Kidney epithelial cell (primary cell): ENCODE results near the gene RPL13A. TPM values are rescaled to one million over a fixed set of nuclear protein-coding genes. Genes with fewer than 3 reads are reported as not detected.
"Not testable (repeated sequence)": the region's sequence is repeated elsewhere in the genome, so short reads cannot be mapped to it uniquely, and the experiment has no call there.

Source experiments
- DNase-seq: peaks from one replicate; pipeline ENCODE4 v3.0.0-alpha.2; 2010; ENCODE audit warnings: low read depth
- H3K27me3 ChIP-seq: 2 replicates; pipeline ENCODE4 v1.6.0; 2011; ENCODE audit warnings: low read length; ENCODE audit not compliant: control insufficient read depth, insufficient read depth
- H3K36me3 ChIP-seq: 2 replicates; pipeline ENCODE4 v1.5.1; 2011; ENCODE audit warnings: low read length; ENCODE audit not compliant: control insufficient read depth, insufficient read depth
- H3K4me3 ChIP-seq: 2 replicates; pipeline ENCODE4 v1.5.1; 2011; ENCODE audit warnings: low read depth, mild to moderate bottlenecking, control low read depth, low read length
- total RNA-seq: library from RNA; depleted of rRNA; stranded (reverse); fragments of >200 nt; gene quantifications from 2 replicates; pipeline ENCODE4 v1.2.3, GENCODE V29; 2015
- TF ChIP-seq, protein P1 (sequence below): IDR thresholded peaks from 2 replicates; pipeline ENCODE4 v1.5.1; 2011; ENCODE audit warnings: mild to moderate bottlenecking, moderate library complexity, low read length, control low read depth, inconsistent platforms; ENCODE audit not compliant: insufficient read depth, poor library complexity, severe bottlenecking

Gene RPL13A
- total RNA-seq, 1 donor from 2014 or later = 2,967 TPM

DNA sequence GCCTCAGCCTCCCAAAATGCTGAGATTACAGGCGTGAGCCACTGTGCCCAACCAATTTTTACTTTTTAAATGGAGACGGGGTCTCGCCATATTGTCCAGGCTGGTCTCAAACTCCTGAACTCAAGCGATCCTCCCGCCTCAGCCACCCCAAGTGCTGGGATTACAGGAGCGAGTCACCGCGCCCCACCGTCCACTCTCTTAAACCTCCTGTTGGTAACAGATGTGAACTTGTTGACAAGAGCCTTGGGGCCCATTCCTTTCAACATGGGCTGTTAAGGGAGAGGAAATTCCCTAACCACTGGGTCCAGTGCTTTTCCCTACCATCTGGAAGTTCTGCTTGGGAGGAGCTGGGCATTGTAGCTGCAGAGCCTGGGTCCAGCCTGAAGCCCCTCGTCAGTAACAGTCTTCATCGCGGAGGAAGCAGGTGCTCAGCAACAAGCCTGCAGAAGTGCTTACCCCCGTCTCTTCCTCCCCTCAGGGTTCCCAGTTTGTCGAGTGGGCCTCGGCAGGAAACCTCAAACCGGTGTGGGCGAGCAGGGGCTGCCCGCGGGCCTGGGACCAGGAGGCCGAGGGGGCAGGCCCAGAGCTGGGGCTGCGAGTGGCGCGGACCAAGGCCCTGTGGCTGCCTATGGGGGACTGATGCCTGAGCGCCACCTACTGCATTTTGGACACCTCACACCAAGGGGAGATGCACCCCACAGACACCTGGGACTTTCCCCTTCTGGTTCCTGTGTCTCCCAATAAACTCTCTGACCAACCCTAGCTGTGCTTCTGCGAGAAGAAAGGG is 17.4 kb upstream of the RPL13A start:
- no peak for DNase-seq
- Histone ChIP-seq H3K36me3 (no peaks in the 10 kb centered on the region), H3K4me3 (no peak overlapping the region), H3K27me3 (no peaks in the 10 kb centered on the region)
- TF ChIP-seq, protein P1, sequence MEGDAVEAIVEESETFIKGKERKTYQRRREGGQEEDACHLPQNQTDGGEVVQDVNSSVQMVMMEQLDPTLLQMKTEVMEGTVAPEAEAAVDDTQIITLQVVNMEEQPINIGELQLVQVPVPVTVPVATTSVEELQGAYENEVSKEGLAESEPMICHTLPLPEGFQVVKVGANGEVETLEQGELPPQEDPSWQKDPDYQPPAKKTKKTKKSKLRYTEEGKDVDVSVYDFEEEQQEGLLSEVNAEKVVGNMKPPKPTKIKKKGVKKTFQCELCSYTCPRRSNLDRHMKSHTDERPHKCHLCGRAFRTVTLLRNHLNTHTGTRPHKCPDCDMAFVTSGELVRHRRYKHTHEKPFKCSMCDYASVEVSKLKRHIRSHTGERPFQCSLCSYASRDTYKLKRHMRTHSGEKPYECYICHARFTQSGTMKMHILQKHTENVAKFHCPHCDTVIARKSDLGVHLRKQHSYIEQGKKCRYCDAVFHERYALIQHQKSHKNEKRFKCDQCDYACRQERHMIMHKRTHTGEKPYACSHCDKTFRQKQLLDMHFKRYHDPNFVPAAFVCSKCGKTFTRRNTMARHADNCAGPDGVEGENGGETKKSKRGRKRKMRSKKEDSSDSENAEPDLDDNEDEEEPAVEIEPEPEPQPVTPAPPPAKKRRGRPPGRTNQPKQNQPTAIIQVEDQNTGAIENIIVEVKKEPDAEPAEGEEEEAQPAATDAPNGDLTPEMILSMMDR = no peak

DNA sequence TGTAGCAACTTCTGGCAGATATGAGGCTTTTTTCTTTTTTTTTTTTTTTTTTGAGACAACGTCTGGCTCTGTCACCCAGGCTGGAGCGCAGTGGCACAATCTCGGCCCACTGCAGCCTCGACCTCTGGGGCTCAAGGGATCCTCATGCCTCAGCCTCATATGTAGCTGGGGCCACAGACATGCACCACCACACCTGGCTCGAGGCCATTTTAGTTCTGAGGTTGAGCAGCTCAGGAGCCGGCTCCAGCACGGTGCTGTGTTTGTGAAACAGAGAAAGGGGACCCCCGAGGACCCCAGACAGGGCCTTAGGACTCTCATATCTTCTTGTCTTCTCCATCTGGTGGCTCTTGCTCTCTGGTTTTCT is 16.8 kb upstream of the RPL13A start:
- H3K4me3 ChIP-seq = no peak overlapping the region
- no peaks in the 10 kb centered on the region for H3K27me3 ChIP-seq
- TF ChIP-seq, protein P1 = no peak
- DNase-seq = no peak
- H3K36me3 ChIP-seq = no peaks in the 10 kb centered on the region

DNA sequence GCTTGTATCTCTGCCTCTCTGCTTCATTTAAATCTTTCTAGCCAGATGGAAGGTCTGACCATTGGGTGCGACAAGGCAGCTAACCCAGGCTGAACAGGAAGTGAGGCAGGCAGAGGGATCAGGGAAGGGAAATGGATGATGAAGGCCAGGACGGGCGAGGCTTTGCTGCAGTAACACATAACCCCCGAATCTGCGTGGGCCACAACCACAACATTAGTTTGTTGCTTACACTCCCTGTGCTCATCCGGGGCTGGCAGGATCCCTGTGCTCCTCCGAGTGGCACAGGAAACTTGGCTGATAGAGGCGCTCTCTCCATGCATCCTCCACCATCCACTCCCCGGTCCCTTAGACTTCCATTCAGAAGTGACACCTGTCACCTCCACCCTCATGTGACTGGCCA is 14.5 kb upstream of the RPL13A start:
- Histone ChIP-seq H3K36me3 (no peaks in the 10 kb centered on the region), H3K27me3 (no peaks in the 10 kb centered on the region), H3K4me3 (no peak overlapping the region)
- TF ChIP-seq, protein P1 = no peak
- DNase-seq = no peak

DNA sequence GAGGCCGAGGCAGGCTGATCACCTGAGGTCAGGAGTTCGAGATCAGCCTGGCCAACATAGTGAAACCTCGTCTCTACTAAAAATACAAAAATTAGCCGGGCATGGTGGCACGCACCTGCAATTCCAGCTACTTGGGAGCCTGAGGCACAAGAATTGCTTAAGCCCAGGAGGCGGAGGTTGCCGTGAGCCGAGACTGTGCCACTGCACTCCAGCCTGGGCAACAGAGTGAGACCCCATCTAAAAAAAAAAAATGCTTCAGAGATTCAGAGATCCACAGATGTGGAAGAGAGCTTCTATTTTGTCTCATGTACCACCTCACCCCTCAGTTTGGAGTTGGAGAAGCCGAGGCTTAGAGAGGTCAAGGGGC is 13.9 kb upstream of the RPL13A start:
- H3K36me3 ChIP-seq, H3K4me3 ChIP-seq, H3K27me3 ChIP-seq, DNase-seq: not testable (repeated sequence)

DNA sequence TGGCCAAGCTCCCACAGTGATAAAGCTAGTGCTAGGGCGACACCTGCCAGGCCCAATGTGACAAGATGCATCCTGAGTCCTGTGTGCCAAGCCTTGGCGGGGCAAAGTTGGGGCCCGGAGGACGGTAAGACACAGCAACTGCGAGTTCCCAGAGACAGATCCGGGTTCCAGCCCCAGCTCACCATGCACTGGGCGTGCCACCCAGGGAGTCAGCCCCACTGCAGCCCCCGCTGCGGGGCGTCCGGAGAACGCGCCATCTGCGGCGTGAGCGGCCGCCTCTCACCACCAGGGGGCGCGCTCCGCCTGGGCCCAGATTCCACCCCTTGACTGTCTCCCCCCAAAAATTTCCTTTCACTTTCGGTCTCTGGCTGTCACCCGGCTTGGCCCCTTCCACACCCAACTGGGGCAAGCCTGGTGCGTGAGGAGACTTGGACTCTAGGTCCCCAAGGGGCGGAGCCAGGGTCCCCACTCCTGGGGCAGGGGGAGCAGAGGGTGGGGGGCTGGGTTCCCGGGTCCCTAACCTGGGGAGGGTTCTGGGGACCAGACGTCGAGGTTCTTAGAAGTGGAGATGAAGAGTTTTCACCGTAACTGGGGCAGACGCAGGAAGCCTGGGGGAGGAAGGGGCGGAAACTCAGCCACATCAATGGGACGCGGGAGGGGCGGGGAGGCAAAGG is 13.4 kb upstream of the RPL13A start, which contains the start of gene FLT3LG:
Gene FLT3LG, plus strand, starts transcription at position 348 of the 674 bp plus-strand sequence. CDS start 425 bp downstream, outside the sequence.
- no peaks in the 10 kb centered on the region for H3K36me3 ChIP-seq
- H3K27me3 ChIP-seq = no peaks in the 10 kb centered on the region
- TF ChIP-seq, protein P1 = peak; percentile 98
- no peak for DNase-seq
- peak within 1 kb of the TSS; percentile 51 for H3K4me3 ChIP-seq

DNA sequence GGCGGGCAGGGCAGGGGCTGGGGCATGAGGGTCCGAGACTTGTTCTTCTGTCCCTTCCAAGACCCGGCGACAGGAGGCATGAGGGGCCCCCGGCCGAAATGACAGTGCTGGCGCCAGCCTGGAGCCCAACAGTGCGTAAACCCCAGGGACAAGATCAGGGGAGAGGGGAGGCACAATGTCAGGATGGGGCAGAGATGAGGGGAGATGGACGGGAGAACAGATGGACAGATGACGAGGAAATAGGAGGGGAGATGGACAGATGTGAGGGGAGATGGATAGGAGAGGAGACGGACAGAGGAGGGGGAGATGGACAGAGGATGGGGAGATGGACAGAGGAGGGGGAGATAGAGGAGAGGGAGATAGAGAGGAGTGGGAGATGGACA is 12.9 kb upstream of the RPL13A start:
- Histone ChIP-seq H3K27me3 (no peaks in the 10 kb centered on the region), H3K36me3 (no peaks in the 10 kb centered on the region), H3K4me3 (peak overlapping the region; percentile 51)
- DNase-seq = no peak
- TF ChIP-seq, protein P1 = no peak
